Liver (tissue), 3 donors: ENCODE results near the gene ARMCX2.

Experiments used
- FOXA1 ChIP-seq: IDR thresholded peaks from 2 replicates; pipeline ENCODE4 v1.6.1; 2016; ENCODE audit warnings: antibody characterized with exemption
- GABPA ChIP-seq, 2 donors: IDR thresholded peaks in 1 of 2; conservative IDR thresholded peaks in 1 of 2; 2 replicates each; pipeline ENCODE4 v1.6.1; 2016; ENCODE audit warnings: antibody characterized with exemption in 2 of 2, mild to moderate bottlenecking in 1 of 2, moderate library complexity in 1 of 2
- JUND ChIP-seq, 2 donors: IDR thresholded peaks; 2 replicates each; pipeline ENCODE4 v1.6.1; 2016; ENCODE audit warnings: antibody characterized with exemption in 2 of 2
- RAD21 ChIP-seq, 2 donors: IDR thresholded peaks; 2 replicates each; pipeline ENCODE4 v1.6.1; 2016; ENCODE audit warnings: antibody characterized with exemption in 2 of 2, mild to moderate bottlenecking in 2 of 2
- SP1 ChIP-seq: IDR thresholded peaks from 2 replicates; pipeline ENCODE4 v1.6.1; 2018; ENCODE audit warnings: antibody characterized with exemption, mild to moderate bottlenecking
- TAF1 ChIP-seq: conservative IDR thresholded peaks from 2 replicates; pipeline ENCODE4 v1.6.1; 2016; ENCODE audit warnings: antibody characterized with exemption, mild to moderate bottlenecking
- YY1 ChIP-seq: IDR thresholded peaks from 2 replicates; pipeline ENCODE4 v1.6.1; 2016; ENCODE audit warnings: antibody characterized with exemption, mild to moderate bottlenecking
- TF ChIP-seq, protein P1 (sequence below): IDR thresholded peaks from 2 replicates; pipeline ENCODE4 v1.6.1; 2016; ENCODE audit warnings: antibody characterized with exemption, mild to moderate bottlenecking
- TF ChIP-seq, protein P2 (sequence below): fragments of 150-350 bp; IDR thresholded peaks from 2 replicates; pipeline ENCODE4 v1.5.1; 2017; ENCODE audit warnings: improper control_type of control experiment, low read depth, low read length; ENCODE audit not compliant: missing input control
- TF ChIP-seq, protein P3 (sequence below): IDR thresholded peaks from 2 replicates; pipeline ENCODE4 v1.6.1; 2016; ENCODE audit warnings: antibody characterized with exemption
- donor health status: healthy.
- donor health status: healthy.

DNA sequence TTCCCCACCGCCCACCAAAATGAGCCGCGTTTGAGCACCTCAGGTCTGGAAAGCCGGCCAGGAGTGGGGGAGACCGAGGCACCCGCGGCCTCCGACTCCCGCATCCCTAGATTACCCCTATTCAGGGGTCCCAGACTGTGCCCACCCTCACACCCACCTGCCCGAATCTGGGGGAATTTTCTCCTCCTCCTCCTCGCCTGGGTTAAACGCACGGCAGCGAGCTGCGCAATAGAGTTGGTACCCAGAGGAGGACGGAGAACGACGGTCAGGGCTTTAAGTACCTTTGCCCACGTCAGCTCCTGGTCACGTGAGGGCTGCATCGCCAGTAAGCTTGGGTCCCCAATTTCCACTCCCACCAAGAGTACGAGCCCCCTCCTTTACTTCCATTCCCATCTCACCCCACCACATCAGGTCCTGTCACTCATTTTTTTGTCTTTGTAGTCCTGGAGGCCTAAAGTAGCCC, at the start of gene ARMCX2:
- no peak for TF ChIP-seq SP1
- TF ChIP-seq, protein P1, sequence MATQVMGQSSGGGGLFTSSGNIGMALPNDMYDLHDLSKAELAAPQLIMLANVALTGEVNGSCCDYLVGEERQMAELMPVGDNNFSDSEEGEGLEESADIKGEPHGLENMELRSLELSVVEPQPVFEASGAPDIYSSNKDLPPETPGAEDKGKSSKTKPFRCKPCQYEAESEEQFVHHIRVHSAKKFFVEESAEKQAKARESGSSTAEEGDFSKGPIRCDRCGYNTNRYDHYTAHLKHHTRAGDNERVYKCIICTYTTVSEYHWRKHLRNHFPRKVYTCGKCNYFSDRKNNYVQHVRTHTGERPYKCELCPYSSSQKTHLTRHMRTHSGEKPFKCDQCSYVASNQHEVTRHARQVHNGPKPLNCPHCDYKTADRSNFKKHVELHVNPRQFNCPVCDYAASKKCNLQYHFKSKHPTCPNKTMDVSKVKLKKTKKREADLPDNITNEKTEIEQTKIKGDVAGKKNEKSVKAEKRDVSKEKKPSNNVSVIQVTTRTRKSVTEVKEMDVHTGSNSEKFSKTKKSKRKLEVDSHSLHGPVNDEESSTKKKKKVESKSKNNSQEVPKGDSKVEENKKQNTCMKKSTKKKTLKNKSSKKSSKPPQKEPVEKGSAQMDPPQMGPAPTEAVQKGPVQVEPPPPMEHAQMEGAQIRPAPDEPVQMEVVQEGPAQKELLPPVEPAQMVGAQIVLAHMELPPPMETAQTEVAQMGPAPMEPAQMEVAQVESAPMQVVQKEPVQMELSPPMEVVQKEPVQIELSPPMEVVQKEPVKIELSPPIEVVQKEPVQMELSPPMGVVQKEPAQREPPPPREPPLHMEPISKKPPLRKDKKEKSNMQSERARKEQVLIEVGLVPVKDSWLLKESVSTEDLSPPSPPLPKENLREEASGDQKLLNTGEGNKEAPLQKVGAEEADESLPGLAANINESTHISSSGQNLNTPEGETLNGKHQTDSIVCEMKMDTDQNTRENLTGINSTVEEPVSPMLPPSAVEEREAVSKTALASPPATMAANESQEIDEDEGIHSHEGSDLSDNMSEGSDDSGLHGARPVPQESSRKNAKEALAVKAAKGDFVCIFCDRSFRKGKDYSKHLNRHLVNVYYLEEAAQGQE = no peak
- no peak for TF ChIP-seq RAD21 (IDR thresholded peaks at IDR 0.05)
- no peak for TF ChIP-seq JUND (IDR thresholded peaks at IDR 0.05)
- no peak for TF ChIP-seq YY1
- TF ChIP-seq, protein P2, sequence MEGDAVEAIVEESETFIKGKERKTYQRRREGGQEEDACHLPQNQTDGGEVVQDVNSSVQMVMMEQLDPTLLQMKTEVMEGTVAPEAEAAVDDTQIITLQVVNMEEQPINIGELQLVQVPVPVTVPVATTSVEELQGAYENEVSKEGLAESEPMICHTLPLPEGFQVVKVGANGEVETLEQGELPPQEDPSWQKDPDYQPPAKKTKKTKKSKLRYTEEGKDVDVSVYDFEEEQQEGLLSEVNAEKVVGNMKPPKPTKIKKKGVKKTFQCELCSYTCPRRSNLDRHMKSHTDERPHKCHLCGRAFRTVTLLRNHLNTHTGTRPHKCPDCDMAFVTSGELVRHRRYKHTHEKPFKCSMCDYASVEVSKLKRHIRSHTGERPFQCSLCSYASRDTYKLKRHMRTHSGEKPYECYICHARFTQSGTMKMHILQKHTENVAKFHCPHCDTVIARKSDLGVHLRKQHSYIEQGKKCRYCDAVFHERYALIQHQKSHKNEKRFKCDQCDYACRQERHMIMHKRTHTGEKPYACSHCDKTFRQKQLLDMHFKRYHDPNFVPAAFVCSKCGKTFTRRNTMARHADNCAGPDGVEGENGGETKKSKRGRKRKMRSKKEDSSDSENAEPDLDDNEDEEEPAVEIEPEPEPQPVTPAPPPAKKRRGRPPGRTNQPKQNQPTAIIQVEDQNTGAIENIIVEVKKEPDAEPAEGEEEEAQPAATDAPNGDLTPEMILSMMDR = no peak
- TF ChIP-seq TAF1 = no peak
- TF ChIP-seq, protein P3, sequence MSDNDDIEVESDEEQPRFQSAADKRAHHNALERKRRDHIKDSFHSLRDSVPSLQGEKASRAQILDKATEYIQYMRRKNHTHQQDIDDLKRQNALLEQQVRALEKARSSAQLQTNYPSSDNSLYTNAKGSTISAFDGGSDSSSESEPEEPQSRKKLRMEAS = no peak
- TF ChIP-seq GABPA (IDR thresholded peaks at IDR 0.05 in 1 of 2, conservative IDR thresholded peaks at IDR 0.05 in 1 of 2) = no peak
- TF ChIP-seq FOXA1 = no peak
